Measurements from ENCODE around the gene PPP2R5B. TPM values are rescaled to one million over a fixed set of nuclear protein-coding genes. Genes with fewer than 3 reads are reported as not detected.

The PPP2R5B gene
- polyA plus RNA-seq, 1 experiment, result 18.5 TPM

- POLR2A ChIA-PET, result no interaction called here
These were observed 3.1 kb upstream of the PPP2R5B start for GRCh38 chr11:64921384-64921783.

GRCh38 chr11:64923151-64923661 lies 1.3 kb upstream of the PPP2R5B start:
- TF ChIP-seq, protein P1, sequence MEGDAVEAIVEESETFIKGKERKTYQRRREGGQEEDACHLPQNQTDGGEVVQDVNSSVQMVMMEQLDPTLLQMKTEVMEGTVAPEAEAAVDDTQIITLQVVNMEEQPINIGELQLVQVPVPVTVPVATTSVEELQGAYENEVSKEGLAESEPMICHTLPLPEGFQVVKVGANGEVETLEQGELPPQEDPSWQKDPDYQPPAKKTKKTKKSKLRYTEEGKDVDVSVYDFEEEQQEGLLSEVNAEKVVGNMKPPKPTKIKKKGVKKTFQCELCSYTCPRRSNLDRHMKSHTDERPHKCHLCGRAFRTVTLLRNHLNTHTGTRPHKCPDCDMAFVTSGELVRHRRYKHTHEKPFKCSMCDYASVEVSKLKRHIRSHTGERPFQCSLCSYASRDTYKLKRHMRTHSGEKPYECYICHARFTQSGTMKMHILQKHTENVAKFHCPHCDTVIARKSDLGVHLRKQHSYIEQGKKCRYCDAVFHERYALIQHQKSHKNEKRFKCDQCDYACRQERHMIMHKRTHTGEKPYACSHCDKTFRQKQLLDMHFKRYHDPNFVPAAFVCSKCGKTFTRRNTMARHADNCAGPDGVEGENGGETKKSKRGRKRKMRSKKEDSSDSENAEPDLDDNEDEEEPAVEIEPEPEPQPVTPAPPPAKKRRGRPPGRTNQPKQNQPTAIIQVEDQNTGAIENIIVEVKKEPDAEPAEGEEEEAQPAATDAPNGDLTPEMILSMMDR (IDR thresholded peaks at IDR 0.05; ENCODE audit: insufficient read depth, low read depth, low read length), result no peak
- no peak for DNase-seq (ENCODE audit: low read depth)
- ChIA-PET POLR2A (no interaction called here), CTCF (interaction anchor here (1.0 kb wide), 1 partner anchor 135 kb away, joined by 3 read pairs; no protein-coding TSS in a partner anchor)
- H3K27me3 ChIP-seq (ENCODE audit: control insufficient read depth, insufficient read depth, low read length), result no peaks in the 10 kb centered on the region
- H3K36me3 ChIP-seq (ENCODE audit: control insufficient read depth, insufficient read depth, low read length), result peaks cover 5% of the 10 kb centered on the region
- no peak overlapping the region for H3K4me3 ChIP-seq (ENCODE audit: low read depth, low read length)

More at GRCh38 chr11:64921384-64921783, 3.1 kb upstream of the PPP2R5B start:
- Histone ChIP-seq H3K4me3 (ENCODE audit: low read depth, low read length) (no peak overlapping the region), H3K36me3 (ENCODE audit: control insufficient read depth, insufficient read depth, low read length) (no peaks in the 10 kb centered on the region), H3K27me3 (ENCODE audit: control insufficient read depth, insufficient read depth, low read length) (no peaks in the 10 kb centered on the region)
- CTCF ChIA-PET, result interaction anchor here (0.6 kb wide), 1 partner anchor 123 kb away, joined by 3 read pairs; no protein-coding TSS in a partner anchor
- TF ChIP-seq, protein P1 (IDR thresholded peaks at IDR 0.05; ENCODE audit: insufficient read depth, low read depth, low read length), result no peak
- DNase-seq (ENCODE audit: low read depth), result no peak

DNA sequence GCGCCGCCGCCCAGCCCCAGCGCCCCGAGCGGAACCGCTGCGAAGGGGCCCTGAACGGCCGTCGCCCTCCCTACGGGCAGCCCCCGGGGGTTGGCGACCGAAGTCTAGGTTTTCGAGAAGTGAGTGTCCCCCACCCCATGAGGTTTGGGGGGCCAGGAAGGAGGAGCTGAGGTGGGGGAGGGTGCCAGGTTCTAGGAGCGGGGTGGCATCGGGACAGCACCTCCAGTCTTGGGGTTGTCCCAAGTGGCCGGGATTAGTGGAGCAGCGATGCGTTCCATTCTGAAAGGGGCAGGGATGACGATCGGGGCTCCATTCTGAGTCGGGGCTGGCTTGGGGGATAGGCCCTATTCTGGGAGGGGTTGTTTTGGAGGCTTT lies 408 bp downstream of the PPP2R5B start:
- Histone ChIP-seq H3K36me3 (ENCODE audit: control insufficient read depth, insufficient read depth, low read length) (peaks cover 7% of the 10 kb centered on the region), H3K27me3 (ENCODE audit: control insufficient read depth, insufficient read depth, low read length) (no peaks in the 10 kb centered on the region), H3K4me3 (ENCODE audit: low read depth, low read length) (peak overlapping the region; percentile 80)
- DNase-seq (ENCODE audit: low read depth), result no peak
- CTCF ChIA-PET, result interaction anchor here (1.4 kb wide), 1 partner anchor 30 kb away, joined by 4 read pairs; no protein-coding TSS in a partner anchor
- TF ChIP-seq, protein P1 (IDR thresholded peaks at IDR 0.05; ENCODE audit: insufficient read depth, low read depth, low read length), result no peak
- POLR2A ChIA-PET, result no interaction called here

GRCh38 chr11:64925536-64926436 lies 1.3 kb downstream of the PPP2R5B start:
- Histone ChIP-seq H3K4me3 (ENCODE audit: low read depth, low read length) (peak overlapping the region; percentile 80), H3K36me3 (ENCODE audit: control insufficient read depth, insufficient read depth, low read length) (peaks cover 13% of the 10 kb centered on the region), H3K27me3 (ENCODE audit: control insufficient read depth, insufficient read depth, low read length) (no peaks in the 10 kb centered on the region)
- no peak for DNase-seq (ENCODE audit: low read depth)
- TF ChIP-seq, protein P1 (IDR thresholded peaks at IDR 0.05; ENCODE audit: insufficient read depth, low read depth, low read length), result no peak
- POLR2A ChIA-PET, result no interaction called here
- CTCF ChIA-PET, result interaction anchor here (1.1 to 1.4 kb wide), 2 partner anchors 31 to 88 kb away, joined by 4 to 5 read pairs; partner anchors contain the start of gene ARL2

DNA sequence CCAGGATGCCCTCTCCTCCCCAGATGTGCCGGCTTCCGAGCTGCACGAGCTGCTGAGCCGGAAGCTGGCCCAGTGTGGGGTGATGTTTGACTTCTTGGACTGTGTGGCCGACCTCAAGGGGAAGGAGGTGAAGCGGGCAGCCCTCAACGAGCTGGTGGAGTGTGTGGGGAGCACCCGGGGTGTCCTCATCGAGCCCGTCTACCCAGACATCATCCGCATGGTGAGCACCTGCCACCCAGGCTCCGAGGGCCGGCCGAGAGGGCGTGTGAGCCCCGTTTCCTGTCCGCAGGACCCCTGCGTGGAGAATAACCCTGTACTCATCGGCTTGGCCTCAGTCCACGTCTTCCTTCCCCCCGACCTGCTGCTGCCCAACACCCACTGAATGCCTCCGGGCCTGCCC lies 2.2 kb downstream of the PPP2R5B start:
- CTCF ChIA-PET, result no interaction called here

More for the DNA sequence above, 2.2 kb downstream of the PPP2R5B start:
- no peaks in the 10 kb centered on the region for H3K27me3 ChIP-seq (ENCODE audit: control insufficient read depth, insufficient read depth, low read length)
- peaks cover 18% of the 10 kb centered on the region for H3K36me3 ChIP-seq (ENCODE audit: control insufficient read depth, insufficient read depth, low read length)
- TF ChIP-seq, protein P1 (IDR thresholded peaks at IDR 0.05; ENCODE audit: insufficient read depth, low read depth, low read length), result no peak
- POLR2A ChIA-PET, result no interaction called here
- H3K4me3 ChIP-seq (ENCODE audit: low read depth, low read length), result no peak overlapping the region
- no peak for DNase-seq (ENCODE audit: low read depth)
